Lung (tissue), 12 donors: Measurements from ENCODE around the gene ASAP3. TPM values are rescaled to one million over a fixed set of nuclear protein-coding genes. Genes with fewer than 3 reads are reported as not detected.

Source experiments
- ATAC-seq: fragments of 200-7000 bp; cut with Tn5 transposase; one replicate; pipeline ENCODE4 v1.9.1; 2020; ENCODE audit warnings: moderate number of reproducible peaks; ENCODE audit not compliant: insufficient read depth, low FRiP score
- DNase-seq, 3 donors: peaks; one replicate each; pipeline ENCODE4 v3.0.0-alpha.2; 2013 to 2017
- H3K27ac ChIP-seq, 2 donors: one replicate each; pipeline ENCODE4 v1.5.1; 2013; ENCODE audit warnings: mild to moderate bottlenecking in 2 of 2, moderate library complexity in 2 of 2, control low read depth in 1 of 2, inconsistent platforms in 1 of 2, low read depth in 1 of 2, low read length in 1 of 2
- H3K27me3 ChIP-seq, 3 donors: one replicate each; pipeline ENCODE4 v1.5.1; 2013; ENCODE audit warnings: low read length in 2 of 3; ENCODE audit not compliant: control insufficient read depth in 3 of 3, insufficient read depth in 3 of 3
- H3K36me3 ChIP-seq, 4 donors: one replicate each; pipeline ENCODE4 v1.5.1; 2013; ENCODE audit warnings: low read length in 4 of 4, mild to moderate bottlenecking in 1 of 4, moderate library complexity in 1 of 4; ENCODE audit not compliant: control insufficient read depth in 4 of 4, insufficient read depth in 4 of 4
- H3K4me1 ChIP-seq, 5 donors: one replicate each; pipeline ENCODE4 v1.5.1; 2013; ENCODE audit warnings: low read length in 5 of 5, mild to moderate bottlenecking in 2 of 5, moderate library complexity in 1 of 5; ENCODE audit not compliant: control insufficient read depth in 5 of 5, insufficient read depth in 5 of 5
- H3K4me3 ChIP-seq: one replicate; pipeline ENCODE4 v1.5.1; 2013; ENCODE audit warnings: mild to moderate bottlenecking, control low read depth, moderate library complexity
- H3K9ac ChIP-seq, 2 donors: one replicate each; pipeline ENCODE4 v1.5.1; 2013; ENCODE audit warnings: low read length in 2 of 2, control low read depth in 1 of 2; ENCODE audit not compliant: insufficient read depth in 1 of 2
- H3K9me3 ChIP-seq, 4 donors: one replicate each; pipeline ENCODE4 v1.5.1; 2013; ENCODE audit warnings: low read length in 3 of 4, mild to moderate bottlenecking in 1 of 4, moderate library complexity in 1 of 4; ENCODE audit not compliant: control insufficient read depth in 4 of 4, insufficient read depth in 3 of 4
- CTCF ChIP-seq: IDR thresholded peaks from 2 replicates; pipeline ENCODE4 v1.5.1; 2012; ENCODE audit warnings: mild to moderate bottlenecking; ENCODE audit errors: control extremely low read depth, extremely low read depth
- WGBS, 2 donors: extraction: QIAGEN DNeasy Blood & Tissue Kit; methylation state at CpG; one replicate each; pipeline ENCODE4 v1.1.7; 2013; 5-methylcytosine and 5-hydroxymethylcytosine counted together
- polyA plus RNA-seq, 2 donors: library from polyadenylated mRNA; stranded (reverse); fragments of 200-250 nt; gene quantifications; one replicate each; pipeline ENCODE4 v1.2.1, GENCODE V29; 2013
- total RNA-seq, 2 donors: library from RNA; depleted of rRNA in 1 of 2; stranded (reverse); fragments of >200 nt in 1 of 2; gene quantifications; one replicate each; pipeline ENCODE4 v1.2.1, GENCODE V29; 2014 to 2021
- donor health status: control.
- donor health status: control.
- donor health status: Bipolar disorder and iron deficiency.
- donor health status: healthy.
- donor health status: DM: yes; HTN: yes; CAD: no.

Gene ASAP3
- total and polyA plus RNA-seq, 4 donors, result 16.9 to 38.1 (median 30.0) TPM

- TF ChIP-seq CTCF, result no peak
- DNase-seq (no peak), ATAC-seq (no peak)
- peaks cover 0 to 2% (median 0%) of the 10 kb centered on the region in 4 donors for H3K9me3 ChIP-seq
- no peaks in the 10 kb centered on the region for H3K27me3 ChIP-seq
- H3K27ac ChIP-seq, result no peak overlapping the region
- no peak overlapping the region for H3K4me3 ChIP-seq
- no peak overlapping the region for H3K9ac ChIP-seq
- WGBS, 2 donors, result 66 to 83% methylated on average over 1 to 3 of the region's 6 CpGs
- no peaks in the 10 kb centered on the region for H3K4me1 ChIP-seq
- H3K36me3 ChIP-seq, result no peaks in the 10 kb centered on the region
Measured at GRCh38 chr1:23502951-23503350, 19.0 kb upstream of the ASAP3 start.

GRCh38 chr1:23500466-23500865 is 16.5 kb upstream of the ASAP3 start:
- 33 to 46% methylated on average over 2 of the region's 2 CpGs for WGBS, 2 donors
- Histone ChIP-seq H3K27ac (no peak overlapping the region), H3K4me1 (no peaks in the 10 kb centered on the region), H3K4me3 (no peak overlapping the region), H3K9ac (no peak overlapping the region), H3K27me3 (no peaks in the 10 kb centered on the region), H3K36me3 (no peaks in the 10 kb centered on the region), H3K9me3 (no peaks in the 10 kb centered on the region)
- ATAC-seq (no peak), DNase-seq (no peak)
- no peak for TF ChIP-seq CTCF

- Histone ChIP-seq H3K27ac (no peak overlapping the region), H3K9ac (no peak overlapping the region), H3K27me3 (no peaks in the 10 kb centered on the region), H3K4me1 (no peaks in the 10 kb centered on the region), H3K4me3 (no peak overlapping the region), H3K9me3 (no peaks in the 10 kb centered on the region), H3K36me3 (no peaks in the 10 kb centered on the region)
- WGBS, 2 donors, result 81 to 82% methylated on average over 3 of the region's 3 CpGs
- no peak for ATAC-seq
- TF ChIP-seq CTCF, result no peak
- no peak for DNase-seq
Measured at GRCh38 chr1:23497777-23498439, 13.9 kb upstream of the ASAP3 start.
